ENCODE results near the gene MAPK8IP1. TPM values are rescaled to one million over a fixed set of nuclear protein-coding genes. Genes with fewer than 3 reads are reported as not detected.
"Not testable (repeated sequence)": the region's sequence is repeated elsewhere in the genome, so short reads cannot be mapped to it uniquely, and the experiment has no call there.

Gene MAPK8IP1
- total RNA-seq, 6 experiments from 2014 or later = 1.7 to 6.2 (median 2.6) TPM

DNA sequence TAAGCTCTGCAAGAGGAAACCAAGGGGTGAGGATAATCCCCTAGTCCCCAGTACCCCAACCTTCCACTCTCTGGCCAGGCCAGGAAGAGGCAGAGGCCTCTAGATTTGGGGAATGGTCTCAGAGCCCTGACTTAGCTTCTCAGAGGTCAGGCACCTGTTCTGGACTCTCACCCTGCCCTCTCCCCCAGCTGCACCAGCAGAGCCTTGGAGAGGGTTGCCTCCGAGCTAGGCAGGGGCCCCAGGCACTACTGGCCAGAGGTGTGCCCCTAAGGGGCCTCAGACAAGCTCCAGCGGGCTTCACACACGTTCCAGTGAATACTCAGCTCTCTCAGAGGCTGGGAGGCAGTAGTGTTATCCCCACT is 13.6 kb downstream of the MAPK8IP1 start:
- DNase-seq = no peak
- TF ChIP-seq, protein P1, sequence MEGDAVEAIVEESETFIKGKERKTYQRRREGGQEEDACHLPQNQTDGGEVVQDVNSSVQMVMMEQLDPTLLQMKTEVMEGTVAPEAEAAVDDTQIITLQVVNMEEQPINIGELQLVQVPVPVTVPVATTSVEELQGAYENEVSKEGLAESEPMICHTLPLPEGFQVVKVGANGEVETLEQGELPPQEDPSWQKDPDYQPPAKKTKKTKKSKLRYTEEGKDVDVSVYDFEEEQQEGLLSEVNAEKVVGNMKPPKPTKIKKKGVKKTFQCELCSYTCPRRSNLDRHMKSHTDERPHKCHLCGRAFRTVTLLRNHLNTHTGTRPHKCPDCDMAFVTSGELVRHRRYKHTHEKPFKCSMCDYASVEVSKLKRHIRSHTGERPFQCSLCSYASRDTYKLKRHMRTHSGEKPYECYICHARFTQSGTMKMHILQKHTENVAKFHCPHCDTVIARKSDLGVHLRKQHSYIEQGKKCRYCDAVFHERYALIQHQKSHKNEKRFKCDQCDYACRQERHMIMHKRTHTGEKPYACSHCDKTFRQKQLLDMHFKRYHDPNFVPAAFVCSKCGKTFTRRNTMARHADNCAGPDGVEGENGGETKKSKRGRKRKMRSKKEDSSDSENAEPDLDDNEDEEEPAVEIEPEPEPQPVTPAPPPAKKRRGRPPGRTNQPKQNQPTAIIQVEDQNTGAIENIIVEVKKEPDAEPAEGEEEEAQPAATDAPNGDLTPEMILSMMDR (IDR thresholded peaks at IDR 0.05) = no peak
- TF ChIP-seq POLR2A (IDR thresholded peaks at IDR 0.05) = no peak
- Histone ChIP-seq H3K4me3 (no peak overlapping the region), H3K9me3 (no peaks in the 10 kb centered on the region), H3K4me1 (peaks cover 0 to 5% (median 2%) of the 10 kb centered on the region in 4 donors), H3K27ac (no peak overlapping the region), H3K27me3 (no peaks in the 10 kb centered on the region), H3K36me3 (no peaks in the 10 kb centered on the region)
- WGBS (ENCODE audit: insufficient coverage, low coverage, low lambda C conversion rate, missing lambda C conversion rate) = 20% methylated on average over 1 of the region's 3 CpGs
- ATAC-seq = no peak
- intact Hi-C loops (cut with DNase I) = no loop called here

DNA sequence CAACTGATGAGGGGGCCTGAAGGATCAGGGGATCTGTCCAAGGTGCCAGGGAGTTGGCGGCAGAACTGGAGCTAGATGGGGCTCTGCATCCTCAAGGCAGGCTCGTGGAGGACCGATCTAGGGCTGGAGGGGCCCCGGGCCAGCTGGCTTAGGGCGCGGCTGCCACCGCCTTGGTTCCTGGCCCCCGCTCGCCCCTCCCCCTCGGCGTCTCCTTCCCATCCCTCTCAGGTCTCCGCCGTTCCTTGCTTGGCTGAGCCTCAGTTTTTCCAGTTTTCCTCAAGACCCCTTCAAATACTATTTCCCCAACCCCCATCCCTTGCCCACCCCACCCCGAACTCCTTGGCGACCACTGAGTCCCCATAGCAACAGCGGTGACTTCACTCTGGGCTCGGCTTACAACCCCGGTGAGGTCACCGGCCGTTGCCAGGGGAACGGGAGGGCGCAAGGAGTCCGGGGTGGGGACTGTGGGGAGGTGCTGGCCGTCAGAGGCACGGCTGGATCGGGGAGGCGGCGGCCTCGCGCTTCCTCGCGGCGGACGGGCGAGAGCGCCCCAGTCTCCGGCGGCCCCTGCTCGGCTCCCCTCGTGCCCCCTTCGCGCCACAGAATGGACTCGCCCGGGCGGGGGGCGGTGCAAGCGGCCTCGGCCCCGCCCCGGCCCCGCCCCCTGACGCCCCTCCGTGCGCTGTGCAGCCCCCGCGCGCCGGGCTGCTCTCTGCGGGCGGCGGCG is 14.2 kb downstream of the MAPK8IP1 start:
- peak; percentile 79 to 83 (median 80) for DNase-seq
- no peaks in the 10 kb centered on the region for H3K36me3 ChIP-seq
- ATAC-seq = peak; percentile 70 to 88 (median 77)
- H3K27ac ChIP-seq = no peak overlapping the region
- H3K27me3 ChIP-seq = no peaks in the 10 kb centered on the region
- no peak for TF ChIP-seq POLR2A (IDR thresholded peaks at IDR 0.05)
- TF ChIP-seq, protein P1 (IDR thresholded peaks at IDR 0.05) = no peak
- WGBS (ENCODE audit: insufficient coverage, low coverage, low lambda C conversion rate, missing lambda C conversion rate) = 5% methylated on average over 16 of the region's 62 CpGs
- H3K9me3 ChIP-seq = no peaks in the 10 kb centered on the region
- H3K4me1 ChIP-seq = peaks cover 0 to 5% (median 2%) of the 10 kb centered on the region in 4 donors
- intact Hi-C loops (cut with DNase I) = no loop called here
- peak overlapping the region; percentile 42 to 59 (median 50) for H3K4me3 ChIP-seq

DNA sequence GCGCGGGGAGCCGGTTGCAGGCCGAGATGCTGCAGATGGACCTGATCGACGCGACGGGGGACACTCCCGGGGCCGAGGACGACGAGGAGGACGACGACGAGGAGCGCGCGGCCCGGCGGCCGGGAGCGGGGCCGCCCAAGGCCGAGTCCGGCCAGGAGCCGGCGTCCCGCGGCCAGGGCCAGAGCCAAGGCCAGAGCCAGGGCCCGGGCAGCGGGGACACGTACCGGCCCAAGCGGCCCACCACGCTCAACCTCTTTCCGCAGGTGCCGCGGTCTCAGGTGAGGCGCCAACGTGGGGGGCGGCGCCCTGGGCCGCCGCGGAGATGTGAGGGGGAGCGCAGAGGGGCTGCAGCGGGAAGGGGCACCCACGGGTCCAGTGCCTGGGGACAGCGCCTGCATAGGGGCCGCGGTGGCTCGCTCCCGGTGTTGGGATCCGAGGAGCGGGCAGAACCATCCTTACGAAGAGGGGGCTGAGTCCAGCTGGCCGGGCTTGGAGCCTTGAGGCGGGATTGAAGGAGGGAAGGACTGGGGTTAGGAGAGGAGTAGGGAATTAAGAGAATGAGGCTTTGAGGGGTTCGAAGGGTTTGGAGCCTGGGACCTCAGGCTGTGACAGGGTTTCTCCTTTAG is 14.8 kb downstream of the MAPK8IP1 start:
- DNase-seq; H3K4me1 ChIP-seq; intact Hi-C loops (cut with DNase I); H3K9me3 ChIP-seq; H3K27ac ChIP-seq; H3K27me3 ChIP-seq; H3K36me3 ChIP-seq: not testable (repeated sequence)
- peak overlapping the region; percentile 42 to 59 (median 50) for H3K4me3 ChIP-seq
- 24% methylated on average over 16 of the region's 59 CpGs for WGBS (ENCODE audit: insufficient coverage, low coverage, low lambda C conversion rate, missing lambda C conversion rate)
- peak; percentile 4 to 46 (median 23) for ATAC-seq

DNA sequence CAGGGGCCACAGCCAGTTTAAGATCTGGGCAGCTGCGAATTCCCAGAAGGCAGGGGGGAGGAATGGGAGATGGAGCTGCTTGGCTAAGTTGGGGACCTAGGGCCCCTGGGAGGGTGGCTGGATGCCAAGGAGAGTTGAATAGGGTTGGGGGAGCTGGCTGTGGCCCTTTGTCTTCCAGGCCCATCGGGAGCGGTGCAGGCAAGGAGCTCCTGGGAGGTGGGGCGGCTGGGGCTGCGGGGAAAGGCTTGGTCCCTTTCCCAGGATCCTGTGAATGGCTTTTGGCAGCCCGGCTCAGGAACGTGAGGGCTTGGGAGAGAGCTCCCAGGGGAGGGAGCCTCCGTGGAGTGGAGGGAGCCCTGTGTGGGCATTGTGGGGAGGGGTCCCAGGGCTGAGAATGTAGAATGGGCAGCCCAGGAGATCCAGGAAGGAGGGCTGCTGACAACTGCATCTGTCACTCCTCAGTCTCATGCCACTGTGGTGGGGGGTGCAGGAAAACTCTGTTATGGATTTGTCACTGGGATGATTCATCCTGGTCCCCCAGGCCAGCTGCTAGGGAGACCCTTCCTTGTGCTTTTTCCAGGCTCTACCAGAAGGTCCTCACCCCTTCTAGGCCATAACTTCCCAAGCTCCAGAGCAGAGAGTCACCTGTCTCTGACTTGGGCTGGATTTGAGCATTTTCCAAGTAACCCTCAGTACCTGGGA is 15.6 kb downstream of the MAPK8IP1 start:
- TF ChIP-seq POLR2A (IDR thresholded peaks at IDR 0.05) = no peak
- TF ChIP-seq, protein P1 (IDR thresholded peaks at IDR 0.05) = no peak
- H3K27ac ChIP-seq = no peak overlapping the region
- intact Hi-C loops (cut with DNase I) = no loop called here
- no peaks in the 10 kb centered on the region for H3K27me3 ChIP-seq
- no peak for ATAC-seq
- H3K4me1 ChIP-seq = peaks cover 0 to 5% (median 2%) of the 10 kb centered on the region in 4 donors
- no peaks in the 10 kb centered on the region for H3K36me3 ChIP-seq
- no peak for DNase-seq
- 63% methylated on average over 3 of the region's 8 CpGs for WGBS (ENCODE audit: insufficient coverage, low coverage, low lambda C conversion rate, missing lambda C conversion rate)
- H3K4me3 ChIP-seq = no peak overlapping the region
- H3K9me3 ChIP-seq = no peaks in the 10 kb centered on the region

DNA sequence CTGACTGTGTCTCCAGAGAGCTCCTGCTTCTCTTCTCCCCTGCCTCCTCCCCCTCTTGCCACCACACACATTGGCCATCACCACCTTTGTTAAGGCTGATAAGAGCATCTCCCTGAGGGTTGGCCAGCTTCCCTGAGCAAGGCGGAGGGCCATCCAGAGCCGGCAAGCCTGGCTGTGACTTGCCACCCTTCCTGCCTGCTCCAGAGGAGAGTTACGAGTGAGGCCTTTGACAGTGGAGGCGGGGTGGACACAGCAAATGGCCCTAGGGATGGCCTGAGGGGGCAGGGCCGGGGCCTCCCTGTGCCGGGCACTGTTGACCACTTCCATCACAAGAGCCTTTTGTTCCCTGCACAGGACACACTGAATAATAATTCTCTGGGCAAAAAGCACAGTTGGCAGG is 16.2 kb downstream of the MAPK8IP1 start:
- Histone ChIP-seq H3K27ac (no peak overlapping the region), H3K36me3 (no peaks in the 10 kb centered on the region), H3K4me3 (no peak overlapping the region), H3K9me3 (no peaks in the 10 kb centered on the region), H3K4me1 (peaks cover 0 to 5% (median 2%) of the 10 kb centered on the region in 4 donors), H3K27me3 (no peaks in the 10 kb centered on the region)
- ATAC-seq (no peak), DNase-seq (no peak)
- TF ChIP-seq, protein P1 (IDR thresholded peaks at IDR 0.05) = no peak
- TF ChIP-seq POLR2A (IDR thresholded peaks at IDR 0.05) = no peak
- intact Hi-C loops (cut with DNase I) = no loop called here
- WGBS (ENCODE audit: insufficient coverage, low coverage, low lambda C conversion rate, missing lambda C conversion rate) = no CpG with 5 or more reads among the region's 6 CpGs
